SK-N-SH (cell line): ENCODE measurements around the gene HOTAIR.

Source experiments
- POLR2AphosphoS5 ChIP-seq: IDR thresholded peaks from 2 replicates; pipeline ENCODE4 v1.6.1; 2012; ENCODE audit warnings: low read depth, low read length
- RXRA ChIP-seq: IDR thresholded peaks from 2 replicates; pipeline ENCODE4 v1.4.0; 2012; ENCODE audit warnings: low read depth, mild to moderate bottlenecking, borderline replicate concordance
- TF ChIP-seq, protein P1 (sequence below): fragments of 200-600 bp; sonication (generic); IDR thresholded peaks from 2 replicates; pipeline ENCODE4 v1.6.1; 2017; ENCODE audit warnings: antibody characterized with exemption, mild to moderate bottlenecking, moderate library complexity

DNA sequence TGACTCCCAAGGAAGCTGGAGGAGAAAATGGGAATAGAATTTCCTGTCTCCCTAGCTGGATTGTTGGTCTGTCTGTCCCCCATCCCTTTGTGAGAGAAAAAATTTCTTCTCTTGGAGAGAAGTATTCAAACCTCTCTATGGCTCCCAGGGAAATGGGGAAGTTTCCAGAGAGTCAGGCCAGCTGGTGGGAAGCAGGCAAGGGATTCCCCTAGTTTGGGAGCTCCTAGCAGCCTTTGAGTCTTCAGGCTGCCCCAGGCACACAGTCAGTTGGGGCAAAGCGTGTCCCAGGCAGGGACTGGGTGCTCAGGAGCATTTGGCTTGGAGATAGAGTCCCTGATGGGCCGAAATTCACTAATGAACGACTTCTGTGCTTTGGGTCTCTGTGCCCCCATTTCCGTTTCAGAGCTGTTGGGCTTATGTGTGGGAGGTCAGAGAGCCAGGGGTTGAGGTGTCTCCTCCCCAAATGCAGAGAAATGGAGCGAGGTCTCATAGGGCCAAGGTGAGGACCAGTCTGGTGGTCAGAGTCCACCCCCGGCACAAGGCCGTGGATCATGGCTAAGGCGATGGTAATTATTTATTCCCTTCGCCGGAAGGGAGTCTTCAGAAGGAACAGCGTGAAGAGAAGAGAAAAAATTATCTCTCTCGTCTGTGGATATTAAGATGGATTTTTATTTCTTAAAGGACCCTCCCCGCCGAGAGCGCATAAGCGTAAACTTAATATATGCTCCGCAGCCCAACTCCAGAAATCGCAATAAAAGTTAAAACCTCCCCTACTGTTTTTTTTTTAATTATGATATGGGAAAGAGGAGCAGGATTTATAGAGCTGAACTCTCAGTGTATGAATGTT, 18.6 kb upstream of the HOTAIR start:
- TF ChIP-seq, protein P1, sequence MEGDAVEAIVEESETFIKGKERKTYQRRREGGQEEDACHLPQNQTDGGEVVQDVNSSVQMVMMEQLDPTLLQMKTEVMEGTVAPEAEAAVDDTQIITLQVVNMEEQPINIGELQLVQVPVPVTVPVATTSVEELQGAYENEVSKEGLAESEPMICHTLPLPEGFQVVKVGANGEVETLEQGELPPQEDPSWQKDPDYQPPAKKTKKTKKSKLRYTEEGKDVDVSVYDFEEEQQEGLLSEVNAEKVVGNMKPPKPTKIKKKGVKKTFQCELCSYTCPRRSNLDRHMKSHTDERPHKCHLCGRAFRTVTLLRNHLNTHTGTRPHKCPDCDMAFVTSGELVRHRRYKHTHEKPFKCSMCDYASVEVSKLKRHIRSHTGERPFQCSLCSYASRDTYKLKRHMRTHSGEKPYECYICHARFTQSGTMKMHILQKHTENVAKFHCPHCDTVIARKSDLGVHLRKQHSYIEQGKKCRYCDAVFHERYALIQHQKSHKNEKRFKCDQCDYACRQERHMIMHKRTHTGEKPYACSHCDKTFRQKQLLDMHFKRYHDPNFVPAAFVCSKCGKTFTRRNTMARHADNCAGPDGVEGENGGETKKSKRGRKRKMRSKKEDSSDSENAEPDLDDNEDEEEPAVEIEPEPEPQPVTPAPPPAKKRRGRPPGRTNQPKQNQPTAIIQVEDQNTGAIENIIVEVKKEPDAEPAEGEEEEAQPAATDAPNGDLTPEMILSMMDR = no peak
- TF ChIP-seq RXRA = no peak
- no peak for TF ChIP-seq POLR2AphosphoS5
